ENCODE results near the gene AMOT.

The AMOT gene

GRCh38 chrX:112759966-112760365, 80.7 kb downstream of the AMOT start:
- no peaks in the 10 kb centered on the region for H3K9me3 Mint-ChIP-seq
- peaks cover 20% of the 10 kb centered on the region for H3K4me1 Mint-ChIP-seq
- TF ChIP-seq, protein P1, sequence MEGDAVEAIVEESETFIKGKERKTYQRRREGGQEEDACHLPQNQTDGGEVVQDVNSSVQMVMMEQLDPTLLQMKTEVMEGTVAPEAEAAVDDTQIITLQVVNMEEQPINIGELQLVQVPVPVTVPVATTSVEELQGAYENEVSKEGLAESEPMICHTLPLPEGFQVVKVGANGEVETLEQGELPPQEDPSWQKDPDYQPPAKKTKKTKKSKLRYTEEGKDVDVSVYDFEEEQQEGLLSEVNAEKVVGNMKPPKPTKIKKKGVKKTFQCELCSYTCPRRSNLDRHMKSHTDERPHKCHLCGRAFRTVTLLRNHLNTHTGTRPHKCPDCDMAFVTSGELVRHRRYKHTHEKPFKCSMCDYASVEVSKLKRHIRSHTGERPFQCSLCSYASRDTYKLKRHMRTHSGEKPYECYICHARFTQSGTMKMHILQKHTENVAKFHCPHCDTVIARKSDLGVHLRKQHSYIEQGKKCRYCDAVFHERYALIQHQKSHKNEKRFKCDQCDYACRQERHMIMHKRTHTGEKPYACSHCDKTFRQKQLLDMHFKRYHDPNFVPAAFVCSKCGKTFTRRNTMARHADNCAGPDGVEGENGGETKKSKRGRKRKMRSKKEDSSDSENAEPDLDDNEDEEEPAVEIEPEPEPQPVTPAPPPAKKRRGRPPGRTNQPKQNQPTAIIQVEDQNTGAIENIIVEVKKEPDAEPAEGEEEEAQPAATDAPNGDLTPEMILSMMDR (IDR thresholded peaks at IDR 0.05): no peak
- H3K27me3 Mint-ChIP-seq (ENCODE audit: low read depth, poor library complexity): peaks cover 3% of the 10 kb centered on the region
- H3K4me3 Mint-ChIP-seq: no peak overlapping the region
- no peak for DNase-seq
- no peaks in the 10 kb centered on the region for H3K36me3 Mint-ChIP-seq (ENCODE audit: low read depth)
- no peak overlapping the region for H3K27ac Mint-ChIP-seq

- Mint-ChIP-seq H3K36me3 (ENCODE audit: low read depth) (no peaks in the 10 kb centered on the region), H3K27me3 (ENCODE audit: low read depth, poor library complexity) (peaks cover 5% of the 10 kb centered on the region), H3K4me1 (peaks cover 20% of the 10 kb centered on the region), H3K27ac (peak overlapping the region; percentile 35), H3K9me3 (no peaks in the 10 kb centered on the region), H3K4me3 (no peak overlapping the region)
- TF ChIP-seq, protein P1 (IDR thresholded peaks at IDR 0.05): no peak
- DNase-seq: no peak
Measured at GRCh38 chrX:112759512-112759911, 81.1 kb downstream of the AMOT start.

- H3K27me3 Mint-ChIP-seq (ENCODE audit: low read depth, poor library complexity): peaks cover 9% of the 10 kb centered on the region
Measured at GRCh38 chrX:112757946-112758345, 82.7 kb downstream of the AMOT start.

GRCh38 chrX:112753116-112753515, 87.5 kb downstream of the AMOT start:
- TF ChIP-seq, protein P1 (IDR thresholded peaks at IDR 0.05): no peak
- Mint-ChIP-seq H3K4me1 (peaks cover 5% of the 10 kb centered on the region), H3K9me3 (peaks cover 7% of the 10 kb centered on the region), H3K36me3 (ENCODE audit: low read depth) (no peaks in the 10 kb centered on the region), H3K27me3 (ENCODE audit: low read depth, poor library complexity) (peaks cover 9% of the 10 kb centered on the region), H3K4me3 (no peak overlapping the region), H3K27ac (no peak overlapping the region)
- DNase-seq: no peak

More at GRCh38 chrX:112757946-112758345, 82.7 kb downstream of the AMOT start:
- Mint-ChIP-seq H3K27ac (peak overlapping the region; percentile 48), H3K4me1 (peaks cover 20% of the 10 kb centered on the region), H3K4me3 (no peak overlapping the region), H3K36me3 (ENCODE audit: low read depth) (no peaks in the 10 kb centered on the region), H3K9me3 (no peaks in the 10 kb centered on the region)
- no peak for DNase-seq
- TF ChIP-seq, protein P1 (IDR thresholded peaks at IDR 0.05): no peak

DNA sequence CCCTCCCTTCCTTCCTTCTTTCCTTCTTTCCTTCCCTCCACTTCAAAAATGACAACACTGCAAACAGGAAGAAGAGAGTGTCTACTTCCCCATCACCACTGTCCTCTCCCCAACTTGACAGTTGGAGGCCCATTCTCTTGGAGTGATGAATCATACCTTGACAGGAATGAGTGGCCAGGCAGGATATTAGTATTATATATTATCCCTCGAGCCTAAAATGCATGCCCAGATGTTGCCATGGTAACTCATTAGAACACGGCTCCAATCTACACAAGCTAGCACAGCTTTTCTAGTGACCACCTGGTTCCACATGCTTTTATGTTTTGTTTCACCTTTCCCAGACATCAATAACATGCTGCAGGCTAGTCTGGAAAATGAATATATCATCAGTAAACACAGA, 89.6 kb downstream of the AMOT start:
- Mint-ChIP-seq H3K27me3 (ENCODE audit: low read depth, poor library complexity) (peaks cover 8% of the 10 kb centered on the region), H3K4me1 (no peaks in the 10 kb centered on the region), H3K36me3 (ENCODE audit: low read depth) (no peaks in the 10 kb centered on the region), H3K4me3 (no peak overlapping the region), H3K9me3 (peaks cover 7% of the 10 kb centered on the region), H3K27ac (no peak overlapping the region)
- TF ChIP-seq, protein P1 (IDR thresholded peaks at IDR 0.05): no peak
- no peak for DNase-seq

GRCh38 chrX:112746812-112747595, 93.6 kb downstream of the AMOT start:
- no peak overlapping the region for H3K27ac Mint-ChIP-seq
- peaks cover 9% of the 10 kb centered on the region for H3K27me3 Mint-ChIP-seq (ENCODE audit: low read depth, poor library complexity)
- no peak for DNase-seq
- H3K4me1 Mint-ChIP-seq: no peaks in the 10 kb centered on the region
- TF ChIP-seq, protein P1 (IDR thresholded peaks at IDR 0.05): no peak
- H3K9me3 Mint-ChIP-seq: peaks cover 7% of the 10 kb centered on the region
- no peaks in the 10 kb centered on the region for H3K36me3 Mint-ChIP-seq (ENCODE audit: low read depth)
- H3K4me3 Mint-ChIP-seq: no peak overlapping the region

All from nephron progenitor cell (in vitro differentiated cells).